ENCODE data around the gene LARGE1. TPM values are rescaled to one million over a fixed set of nuclear protein-coding genes. Genes with fewer than 3 reads are reported as not detected.

The LARGE1 gene
- total RNA-seq, 2 donors from 2014 or later = 80.5 to 101 TPM

GRCh38 chr22:33854724-33855123 is 65.6 kb downstream of the LARGE1 start:
- peaks cover 0 to 32% of the 10 kb centered on the region in 2 donors for H3K4me1 ChIP-seq
- no peak overlapping the region for H3K4me3 ChIP-seq
- no peaks in the 10 kb centered on the region for H3K9me3 ChIP-seq
- TF ChIP-seq CTCF (IDR thresholded peaks at IDR 0.05) = no peak
- H3K36me3 ChIP-seq = no peaks in the 10 kb centered on the region
- no peak for DNase-seq (ENCODE audit: low spot score)
- no peaks in the 10 kb centered on the region for H3K27me3 ChIP-seq
- no peak overlapping the region for H3K27ac ChIP-seq

- H3K27ac ChIP-seq = peak overlapping the region; percentile 66 to 74
- no peaks in the 10 kb centered on the region for H3K27me3 ChIP-seq
- peaks cover 0 to 38% of the 10 kb centered on the region in 2 donors for H3K4me1 ChIP-seq
- TF ChIP-seq CTCF (IDR thresholded peaks at IDR 0.05) = no peak
- H3K4me3 ChIP-seq = peak overlapping the region; percentile 41 to 54
- H3K36me3 ChIP-seq = no peaks in the 10 kb centered on the region
- H3K9me3 ChIP-seq = no peaks in the 10 kb centered on the region
- peak; percentile 73 for DNase-seq (ENCODE audit: low spot score)
These were observed 66.8 kb downstream of the LARGE1 start for GRCh38 chr22:33853200-33854097.

- H3K4me3 ChIP-seq = no peak overlapping the region
- no peaks in the 10 kb centered on the region for H3K9me3 ChIP-seq
- no peak for TF ChIP-seq CTCF (IDR thresholded peaks at IDR 0.05)
- peak overlapping the region in 1 of 2 donors; percentile 10 for H3K27ac ChIP-seq
- DNase-seq (ENCODE audit: low spot score) = no peak
- no peaks in the 10 kb centered on the region for H3K27me3 ChIP-seq
- no peaks in the 10 kb centered on the region for H3K36me3 ChIP-seq
- H3K4me1 ChIP-seq = peaks cover 0 to 38% of the 10 kb centered on the region in 2 donors
These were observed 68.4 kb downstream of the LARGE1 start for GRCh38 chr22:33851821-33852384.

GRCh38 chr22:33851240-33851639 is 69.0 kb downstream of the LARGE1 start:
- no peaks in the 10 kb centered on the region for H3K9me3 ChIP-seq
- peaks cover 0 to 38% of the 10 kb centered on the region in 2 donors for H3K4me1 ChIP-seq
- H3K4me3 ChIP-seq = no peak overlapping the region
- H3K27me3 ChIP-seq = no peaks in the 10 kb centered on the region
- H3K36me3 ChIP-seq = no peaks in the 10 kb centered on the region
- no peak overlapping the region for H3K27ac ChIP-seq
- no peak for DNase-seq (ENCODE audit: low spot score)
- no peak for TF ChIP-seq CTCF (IDR thresholded peaks at IDR 0.05)

GRCh38 chr22:33850724-33851123 is 69.6 kb downstream of the LARGE1 start:
- Histone ChIP-seq H3K4me1 (peaks cover 0 to 38% of the 10 kb centered on the region in 2 donors), H3K9me3 (no peaks in the 10 kb centered on the region), H3K27ac (no peak overlapping the region), H3K36me3 (no peaks in the 10 kb centered on the region), H3K27me3 (no peaks in the 10 kb centered on the region), H3K4me3 (no peak overlapping the region)
- TF ChIP-seq CTCF (IDR thresholded peaks at IDR 0.05) = no peak
- no peak for DNase-seq (ENCODE audit: low spot score)

All from right atrium auricular region (tissue), 2 donors.